Endothelial cell of umbilical vein (primary cell): ENCODE results near the gene SCAPER. TPM values are rescaled to one million over a fixed set of nuclear protein-coding genes. Genes with fewer than 3 reads are reported as not detected.

Experiments
- BruUV-seq: library from RNA; stranded (reverse); fragments of 400-500 nt; replicated peaks from 2 replicates; lab custom pipeline; 2021; lab: Mats Ljungman, UMichigan
- CTCF ChIA-PET: fragments of 300-600, 350-600 bp; sonication (Branson Sonifier 250); formaldehyde crosslinking; loops from one replicate; lab custom pipeline; 2021; ENCODE audit warnings: antibody characterized with exemption, inconsistent platforms; lab: Charles Lee
- POLR2A ChIA-PET: fragments of 300-600, 350-600 bp; sonication (Branson Sonifier 250); formaldehyde crosslinking; loops from one replicate; lab custom pipeline; 2021; ENCODE audit warnings: antibody characterized with exemption, inconsistent platforms; lab: Charles Lee
- DNase-seq: peaks from one replicate; pipeline ENCODE4 v3.0.0-alpha.2; 2011; ENCODE audit warnings: low read depth, low spot score
- FAIRE-seq: peaks from 2 replicates; lab custom pipeline; 2011; peaks lifted over from hg19 to GRCh38; lab: Jason Lieb, UNC
- H2AFZ ChIP-seq: 2 replicates; pipeline ENCODE4 v1.6.0; 2012; ENCODE audit warnings: low read depth, low read length, control low read depth, inconsistent platforms
- H3K27ac ChIP-seq: 2 replicates; pipeline ENCODE4 v1.5.1; 2011; ENCODE audit warnings: low read depth, mild to moderate bottlenecking, control low read depth, low read length, moderate library complexity; ENCODE audit not compliant: insufficient read depth
- H3K27me3 ChIP-seq, 2 experiments: 2 replicates each; pipeline versions ENCODE4 v1.6.0 to v1.6.1; 2011; ENCODE audit warnings: low read length in 2 of 2, mixed read lengths in 1 of 2; ENCODE audit not compliant: control insufficient read depth in 2 of 2, insufficient read depth in 2 of 2
- H3K36me3 ChIP-seq, 2 experiments: 2 replicates in 1 of 2; 3 replicates in 1 of 2; pipeline ENCODE4 v1.5.1; 2011; ENCODE audit warnings: low read length in 2 of 2, mild to moderate bottlenecking in 1 of 2, moderate library complexity in 1 of 2; ENCODE audit not compliant: control insufficient read depth in 2 of 2, insufficient read depth in 2 of 2; ENCODE audit errors: extremely low read depth in 1 of 2
- H3K4me1 ChIP-seq: 3 replicates; pipeline ENCODE4 v1.5.1; 2011; ENCODE audit warnings: mild to moderate bottlenecking, low read length; ENCODE audit not compliant: control insufficient read depth, insufficient read depth; ENCODE audit errors: extremely low read depth
- H3K4me2 ChIP-seq: 2 replicates; pipeline ENCODE4 v1.6.1; 2011; ENCODE audit warnings: low read length, control low read depth, mixed read lengths; ENCODE audit not compliant: insufficient read depth
- H3K4me3 ChIP-seq, 3 experiments: fragments of 200-600 bp in 1 of 3; sonication (generic), shearing (Covaris generic) in 1 of 3; replicated peaks in 1 of 3; 2 replicates each; pipeline ENCODE4 v1.5.1; 2011 to 2016; ENCODE audit warnings: control low read depth in 3 of 3, low read length in 3 of 3, mild to moderate bottlenecking in 2 of 3, inconsistent platforms in 1 of 3, low read depth in 1 of 3, moderate library complexity in 1 of 3; ENCODE audit not compliant: insufficient read depth in 1 of 3
- H3K79me2 ChIP-seq: 2 replicates; pipeline ENCODE4 v1.6.0; 2012; ENCODE audit warnings: low read length, inconsistent platforms; ENCODE audit not compliant: control insufficient read depth, insufficient read depth
- H3K9ac ChIP-seq: replicated peaks from 2 replicates; pipeline ENCODE3; 2011; ENCODE audit warnings: low read length, control low read depth; ENCODE audit not compliant: insufficient read depth; ENCODE audit errors: extremely low read depth
- H3K9me1 ChIP-seq: replicated peaks from 3 replicates; pipeline ENCODE4 v1.6.0; 2011; ENCODE audit warnings: mild to moderate bottlenecking, low read length; ENCODE audit not compliant: control insufficient read depth, insufficient read depth; ENCODE audit errors: extremely low read depth
- H3K9me3 ChIP-seq: replicated peaks from 2 replicates; pipeline ENCODE4 v1.5.1; 2012; ENCODE audit warnings: low read length, inconsistent platforms; ENCODE audit not compliant: control insufficient read depth, insufficient read depth
- H4K20me1 ChIP-seq: replicated peaks from 2 replicates; pipeline ENCODE3; 2011; ENCODE audit warnings: mild to moderate bottlenecking, low read length; ENCODE audit not compliant: control insufficient read depth, insufficient read depth; ENCODE audit errors: extremely low read depth
- CTCF ChIP-seq, 2 donors: IDR thresholded peaks; 1 replicate in 1 of 2; 2 replicates in 1 of 2; pipeline ENCODE4 v1.5.1; 2011; ENCODE audit warnings: low read length in 2 of 2, mild to moderate bottlenecking in 2 of 2, moderate library complexity in 2 of 2, control low read depth in 1 of 2, inconsistent platforms in 1 of 2, low read depth in 1 of 2; ENCODE audit not compliant: insufficient read depth in 1 of 2; ENCODE audit errors: extremely low read depth in 1 of 2
- EZH2 ChIP-seq: IDR thresholded peaks from 2 replicates; pipeline ENCODE4 v1.6.1; 2012; ENCODE audit warnings: borderline replicate concordance, low read depth, mild to moderate bottlenecking, moderate library complexity, low read length, inconsistent platforms; ENCODE audit not compliant: severe bottlenecking
- FOS ChIP-seq: IDR thresholded peaks from 2 replicates; pipeline ENCODE4 v1.6.1; 2011; ENCODE audit warnings: mild to moderate bottlenecking, low read length, moderate library complexity, borderline replicate concordance; ENCODE audit not compliant: insufficient read depth
- GATA2 ChIP-seq: IDR thresholded peaks from 2 replicates; pipeline ENCODE4 v1.7.0; 2011; ENCODE audit warnings: low read depth, mild to moderate bottlenecking, moderate library complexity, mixed read lengths, low read length; ENCODE audit not compliant: insufficient read length, insufficient read depth
- JUN ChIP-seq: IDR thresholded peaks from 2 replicates; pipeline ENCODE4 v1.6.1; 2011; ENCODE audit warnings: borderline replicate concordance, low read depth; ENCODE audit not compliant: insufficient read length, insufficient read depth
- MAX ChIP-seq: IDR thresholded peaks from 2 replicates; pipeline ENCODE4 v1.6.1; 2011; ENCODE audit not compliant: insufficient read depth, insufficient read length
- MYC ChIP-seq: IDR thresholded peaks from one replicate; pipeline ENCODE4 v1.6.1; 2011; ENCODE audit warnings: mild to moderate bottlenecking, low read depth, low read length
- POLR2A ChIP-seq: IDR thresholded peaks from 2 replicates; pipeline ENCODE4 v1.6.1; 2012; ENCODE audit warnings: low read depth, mild to moderate bottlenecking, control low read depth, low read length
- POLR2AphosphoS5 ChIP-seq: IDR thresholded peaks from 2 replicates; pipeline ENCODE4 v1.6.1; 2012; ENCODE audit warnings: low read depth, mild to moderate bottlenecking, control low read depth, low read length, moderate library complexity; ENCODE audit not compliant: insufficient read depth
- dilution Hi-C: fragments of 300-500 bp; cut with MboI; formaldehyde crosslinking; loops from one replicate; pipeline ENCODE4 v1.15.0; 2019; ENCODE audit warnings: low sequenced_read_pairs; ENCODE audit not compliant: extremely low pct_ligation_motif_present
- intact Hi-C: fragments of 100-400 bp; cut with micrococcal nuclease; formaldehyde crosslinking; loops from one replicate; pipeline ENCODE4 v1.10.0; 2022
- polyA plus RNA-seq, 4 experiments: library from polyadenylated mRNA; depleted of rRNA in 3 of 4; stranded (reverse) in 3 of 4; unstranded in 1 of 4; fragments of >200 nt; gene quantifications; 2 replicates each; pipeline versions ENCODE4 v1.2.1 to v1.2.3, GENCODE V29; 2011 to 2012; ENCODE audit warnings: missing spikeins in 1 of 4
- total RNA-seq: library from RNA; stranded (reverse); gene quantifications from 2 replicates; pipeline ENCODE4 v1.2.3, GENCODE V29; 2021

Gene SCAPER
- total and polyA plus RNA-seq, 2 donors (not counting 3 experiments of a cell fraction or from before 2014, with no cell fraction given): 2.7 to 12.7 TPM

GRCh38 chr15:76460871-76461270 lies 444.3 kb downstream of the SCAPER start:
- no peak for DNase-seq
- H2AFZ ChIP-seq: no peak overlapping the region
- H3K4me3 ChIP-seq: no peak overlapping the region
- intact Hi-C loops: no loop called here
- no peak overlapping the region for H3K27ac ChIP-seq
- no peaks in the 10 kb centered on the region for H3K9me1 ChIP-seq
- H3K9me3 ChIP-seq: no peaks in the 10 kb centered on the region
- no peaks in the 10 kb centered on the region for H3K36me3 ChIP-seq
- H4K20me1 ChIP-seq: no peaks in the 10 kb centered on the region
- BruUV-seq: no TSS peak
- ChIA-PET CTCF (no interaction called here), POLR2A (no interaction called here)
- no peaks in the 10 kb centered on the region for H3K79me2 ChIP-seq
- TF ChIP-seq EZH2 (no peak), FOS (no peak), JUN (no peak), POLR2A (no peak), MYC (no peak), GATA2 (no peak), CTCF (IDR thresholded peaks at IDR 0.05; ENCODE audit: extremely low read depth in 1 of 2, insufficient read depth in 1 of 2, low read depth in 1 of 2, low read length in 2 of 2) (no peak), MAX (no peak), POLR2AphosphoS5 (no peak)
- dilution Hi-C loops: no loop called here
- no peak for FAIRE-seq
- H3K4me2 ChIP-seq: no peak overlapping the region
- H3K9ac ChIP-seq: no peak overlapping the region
- no peaks in the 10 kb centered on the region for H3K4me1 ChIP-seq
- no peaks in the 10 kb centered on the region for H3K27me3 ChIP-seq
